ENCODE results near the gene GGCX.

DNA sequence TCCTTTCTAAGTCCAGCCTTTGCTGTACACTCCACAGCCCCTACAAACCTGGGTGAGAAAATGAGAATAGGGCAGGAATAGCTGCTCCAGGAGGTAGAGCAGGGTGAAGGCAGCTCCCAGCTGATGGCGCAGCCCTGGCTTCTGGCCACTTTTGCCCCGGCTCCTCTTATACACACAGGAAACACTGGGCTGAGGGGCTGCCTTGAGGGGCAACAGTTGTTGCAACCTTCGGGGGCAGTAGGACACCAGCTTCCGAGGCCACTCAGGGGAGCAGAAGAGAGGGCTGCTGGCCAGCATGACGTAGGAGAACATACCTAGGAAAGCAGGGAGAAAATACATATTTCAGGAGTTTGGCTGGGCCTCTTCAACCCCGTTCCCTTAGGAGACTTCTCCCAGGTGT lies 8.1 kb downstream of the GGCX start:
- TF ChIP-seq POLR2AphosphoS5 (IDR thresholded peaks at IDR 0.05) (no peak), POLR2A (IDR thresholded peaks at IDR 0.05) (no peak)
- TF ChIP-seq, protein P1, sequence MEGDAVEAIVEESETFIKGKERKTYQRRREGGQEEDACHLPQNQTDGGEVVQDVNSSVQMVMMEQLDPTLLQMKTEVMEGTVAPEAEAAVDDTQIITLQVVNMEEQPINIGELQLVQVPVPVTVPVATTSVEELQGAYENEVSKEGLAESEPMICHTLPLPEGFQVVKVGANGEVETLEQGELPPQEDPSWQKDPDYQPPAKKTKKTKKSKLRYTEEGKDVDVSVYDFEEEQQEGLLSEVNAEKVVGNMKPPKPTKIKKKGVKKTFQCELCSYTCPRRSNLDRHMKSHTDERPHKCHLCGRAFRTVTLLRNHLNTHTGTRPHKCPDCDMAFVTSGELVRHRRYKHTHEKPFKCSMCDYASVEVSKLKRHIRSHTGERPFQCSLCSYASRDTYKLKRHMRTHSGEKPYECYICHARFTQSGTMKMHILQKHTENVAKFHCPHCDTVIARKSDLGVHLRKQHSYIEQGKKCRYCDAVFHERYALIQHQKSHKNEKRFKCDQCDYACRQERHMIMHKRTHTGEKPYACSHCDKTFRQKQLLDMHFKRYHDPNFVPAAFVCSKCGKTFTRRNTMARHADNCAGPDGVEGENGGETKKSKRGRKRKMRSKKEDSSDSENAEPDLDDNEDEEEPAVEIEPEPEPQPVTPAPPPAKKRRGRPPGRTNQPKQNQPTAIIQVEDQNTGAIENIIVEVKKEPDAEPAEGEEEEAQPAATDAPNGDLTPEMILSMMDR (IDR thresholded peaks at IDR 0.05): no peak

All from prostate gland (tissue), 2 donors.